ENCODE data around the gene YKT6.

DNA sequence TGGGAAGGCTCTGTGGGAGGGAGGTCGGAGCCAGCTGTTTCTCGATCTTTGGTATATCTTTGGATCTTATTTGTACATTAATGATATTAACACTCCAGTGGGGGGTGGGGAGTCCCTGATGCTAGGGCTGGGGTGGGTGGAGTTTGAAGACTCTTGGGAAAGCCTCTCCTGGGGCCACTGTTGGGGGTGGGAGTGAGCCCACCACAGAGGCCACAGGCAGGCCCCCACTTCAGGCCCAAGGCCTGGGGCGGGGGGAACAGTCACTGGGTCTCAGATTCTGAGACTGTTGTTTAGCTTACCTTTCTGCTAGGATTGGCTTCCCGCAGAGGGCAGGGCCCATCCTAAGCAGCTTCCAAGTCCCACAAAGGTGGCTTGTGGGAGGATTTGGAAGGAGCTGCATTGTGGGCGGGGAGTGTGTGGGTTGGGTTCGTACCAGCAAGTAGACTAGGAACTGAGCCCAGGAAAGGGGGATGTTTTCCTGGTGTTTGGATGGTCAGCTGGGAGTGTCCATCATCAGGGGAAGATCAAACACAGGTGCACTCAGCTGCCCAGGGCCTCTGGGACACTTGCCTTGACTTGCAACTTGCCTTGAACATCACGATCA lies 11.9 kb downstream of the YKT6 start:
- TF ChIP-seq CTCF (IDR thresholded peaks at IDR 0.05) (no peak), POLR2A (IDR thresholded peaks at IDR 0.05) (no peak)

Measured in testis (tissue), 2 donors.